IPS-18c (cell line): ENCODE data around the gene KRTAP5-2.
"Not testable (repeated sequence)": the region's sequence is repeated elsewhere in the genome, so short reads cannot be mapped to it uniquely, and the experiment has no call there.

ENCODE experiments used
- H3K4me3 ChIP-seq: 2 replicates; pipeline ENCODE4 v1.7.0; 2013; ENCODE audit warnings: low read depth, mild to moderate bottlenecking, low read length, moderate library complexity; ENCODE audit not compliant: insufficient read depth
- H3K9me3 ChIP-seq: one replicate; pipeline ENCODE4 v1.6.1; 2013; ENCODE audit warnings: mild to moderate bottlenecking, low read length, moderate library complexity; ENCODE audit not compliant: control insufficient read depth, insufficient read depth

Gene KRTAP5-2

GRCh38 chr11:1597994-1598380 lies at the start of gene KRTAP5-2:
TSS of gene KRTAP5-2 (minus strand) at chr11:1598294. CDS start at chr11:1598250, 44 bp downstream.
- Histone ChIP-seq H3K9me3 (no peaks in the 10 kb centered on the region), H3K4me3 (no peak within 1 kb of the TSS)

- H3K4me3 ChIP-seq, H3K9me3 ChIP-seq: not testable (repeated sequence)
Observed at GRCh38 chr11:1646540-1646939, 48.4 kb upstream of the KRTAP5-2 start.

GRCh38 chr11:1645357-1645821 lies 47.3 kb upstream of the KRTAP5-2 start:
- Histone ChIP-seq H3K9me3 (no peaks in the 10 kb centered on the region), H3K4me3 (no peak overlapping the region)

GRCh38 chr11:1644601-1645356 lies 46.7 kb upstream of the KRTAP5-2 start:
- Histone ChIP-seq H3K4me3 (no peak overlapping the region), H3K9me3 (no peaks in the 10 kb centered on the region)

- Histone ChIP-seq H3K4me3 (no peak overlapping the region), H3K9me3 (no peaks in the 10 kb centered on the region)
Observed at GRCh38 chr11:1643146-1643690, 45.1 kb upstream of the KRTAP5-2 start.

- Histone ChIP-seq H3K9me3 (no peaks in the 10 kb centered on the region), H3K4me3 (no peak overlapping the region)
Observed at GRCh38 chr11:1642288-1643145, 44.4 kb upstream of the KRTAP5-2 start.

- no peaks in the 10 kb centered on the region for H3K9me3 ChIP-seq
- H3K4me3 ChIP-seq = no peak overlapping the region
Observed at GRCh38 chr11:1641096-1641495, 43.0 kb upstream of the KRTAP5-2 start.

GRCh38 chr11:1640076-1640946 lies 42.2 kb upstream of the KRTAP5-2 start:
- Histone ChIP-seq H3K4me3 (no peak overlapping the region), H3K9me3 (no peaks in the 10 kb centered on the region)

- Histone ChIP-seq H3K4me3 (no peak overlapping the region), H3K9me3 (no peaks in the 10 kb centered on the region)
Observed at GRCh38 chr11:1639666-1640065, 41.6 kb upstream of the KRTAP5-2 start.

GRCh38 chr11:1639102-1639620 lies 41.1 kb upstream of the KRTAP5-2 start:
- Histone ChIP-seq H3K4me3 (no peak overlapping the region), H3K9me3 (no peaks in the 10 kb centered on the region)

- Histone ChIP-seq H3K4me3 (no peak overlapping the region), H3K9me3 (no peaks in the 10 kb centered on the region)
Observed at GRCh38 chr11:1638344-1638743, 40.2 kb upstream of the KRTAP5-2 start.

- no peak overlapping the region for H3K4me3 ChIP-seq
- no peaks in the 10 kb centered on the region for H3K9me3 ChIP-seq
Observed at GRCh38 chr11:1637628-1638027, 39.5 kb upstream of the KRTAP5-2 start.

GRCh38 chr11:1636291-1636950 lies 38.3 kb upstream of the KRTAP5-2 start:
- no peaks in the 10 kb centered on the region for H3K9me3 ChIP-seq
- H3K4me3 ChIP-seq = no peak overlapping the region

GRCh38 chr11:1633864-1634263 lies 35.8 kb upstream of the KRTAP5-2 start:
- no peak overlapping the region for H3K4me3 ChIP-seq
- H3K9me3 ChIP-seq = no peaks in the 10 kb centered on the region

- Histone ChIP-seq H3K4me3 (no peak overlapping the region), H3K9me3 (no peaks in the 10 kb centered on the region)
Observed at GRCh38 chr11:1632053-1632714, 34.1 kb upstream of the KRTAP5-2 start.

- Histone ChIP-seq H3K9me3 (no peaks in the 10 kb centered on the region), H3K4me3 (no peak overlapping the region)
Observed at GRCh38 chr11:1631066-1631568, 33.0 kb upstream of the KRTAP5-2 start.
